GM13976 (cell line): ENCODE data around the gene F12.
"Not testable (repeated sequence)": the region's sequence is repeated elsewhere in the genome, so short reads cannot be mapped to it uniquely, and the experiment has no call there.

Experiments
- DNase-seq: peaks from one replicate; pipeline ENCODE4 v3.0.0; 2012; ENCODE audit warnings: low spot score
- CTCF ChIP-seq: IDR thresholded peaks from 2 replicates; pipeline ENCODE4 v1.5.1; 2012; ENCODE audit warnings: borderline replicate concordance, mild to moderate bottlenecking; ENCODE audit not compliant: insufficient read depth; ENCODE audit errors: extremely low read depth, missing control alignments, control extremely low read depth
- in situ Hi-C: fragments of 300-500 bp; cut with MboI; formaldehyde crosslinking; loops from one replicate; pipeline ENCODE4 v1.12.0; 2022; ENCODE audit warnings: low sequenced_read_pairs, mixed read lengths, inconsistent platforms; ENCODE audit not compliant: unreplicated experiment

F12 gene

GRCh38 chr5:177421062-177421798 is 11.9 kb upstream of the F12 start:
- no peak for TF ChIP-seq CTCF
- DNase-seq: no peak
- in situ Hi-C loops: no loop called here

- in situ Hi-C loops, DNase-seq: not testable (repeated sequence)
Observed at GRCh38 chr5:177420472-177420871, 11.1 kb upstream of the F12 start.

- no peak for DNase-seq
- TF ChIP-seq CTCF: no peak
- in situ Hi-C loops: no loop called here
Observed at GRCh38 chr5:177419046-177419445, 9.7 kb upstream of the F12 start.

- in situ Hi-C loops, DNase-seq: not testable (repeated sequence)
Observed at GRCh38 chr5:177417081-177417480, 7.7 kb upstream of the F12 start.

GRCh38 chr5:177414481-177414880 is 5.1 kb upstream of the F12 start:
- no peak for TF ChIP-seq CTCF
- in situ Hi-C loops: no loop called here
- no peak for DNase-seq

- in situ Hi-C loops: no loop called here
- DNase-seq: peak; percentile 64
- TF ChIP-seq CTCF: no peak
Observed at GRCh38 chr5:177412603-177413233, 3.4 kb upstream of the F12 start.

GRCh38 chr5:177410575-177410974 is 1.2 kb upstream of the F12 start:
- no peak for DNase-seq
- in situ Hi-C loops: no loop called here
- TF ChIP-seq CTCF: no peak
